Measurements from ENCODE around the gene TOR1AIP1.

The TOR1AIP1 gene

GRCh38 chr1:179889589-179889988, 7.5 kb downstream of the TOR1AIP1 start:
- TF ChIP-seq TAF1 (IDR thresholded peaks at IDR 0.05; ENCODE audit: low read depth) = no peak
- no peak for TF ChIP-seq USF1 (IDR thresholded peaks at IDR 0.05)
- no peak for TF ChIP-seq TCF12 (IDR thresholded peaks at IDR 0.05; ENCODE audit: low read depth)
- TF ChIP-seq REST (IDR thresholded peaks at IDR 0.05; ENCODE audit: low read depth) = no peak

- no peak for TF ChIP-seq CREB1 (IDR thresholded peaks at IDR 0.05; ENCODE audit: low read depth)
- TF ChIP-seq REST (IDR thresholded peaks at IDR 0.05; ENCODE audit: low read depth) = no peak
Observed at GRCh38 chr1:179910934-179911333, 28.8 kb downstream of the TOR1AIP1 start.

- TF ChIP-seq YY1 (IDR thresholded peaks at IDR 0.05; ENCODE audit: low read depth) = no peak
- TF ChIP-seq TAF1 (IDR thresholded peaks at IDR 0.05; ENCODE audit: low read depth) = no peak
- TF ChIP-seq TCF12 (IDR thresholded peaks at IDR 0.05; ENCODE audit: low read depth) = no peak
- TF ChIP-seq REST (IDR thresholded peaks at IDR 0.05; ENCODE audit: low read depth) = no peak
- no peak for TF ChIP-seq EGR1 (IDR thresholded peaks at IDR 0.05)
- TF ChIP-seq NFIC (IDR thresholded peaks at IDR 0.05) = no peak
- TF ChIP-seq FOXM1 (IDR thresholded peaks at IDR 0.05; ENCODE audit: borderline replicate concordance, low read depth) = no peak
- no peak for TF ChIP-seq MAX (IDR thresholded peaks at IDR 0.05)
- no peak for TF ChIP-seq CEBPB (IDR thresholded peaks at IDR 0.05)
- no peak for TF ChIP-seq ZBTB7A (IDR thresholded peaks at IDR 0.05; ENCODE audit: low read depth)
- TF ChIP-seq USF1 (IDR thresholded peaks at IDR 0.05) = no peak
- no peak for TF ChIP-seq CREB1 (IDR thresholded peaks at IDR 0.05; ENCODE audit: low read depth)
- TF ChIP-seq RAD21 (IDR thresholded peaks at IDR 0.05; ENCODE audit: low read depth) = no peak
- TF ChIP-seq EP300 (IDR thresholded peaks at IDR 0.05; ENCODE audit: borderline replicate concordance) = no peak
- TF ChIP-seq TEAD4 (IDR thresholded peaks at IDR 0.05) = no peak
Observed at GRCh38 chr1:179911812-179912211, 29.7 kb downstream of the TOR1AIP1 start.

GRCh38 chr1:179917601-179918429, 35.7 kb downstream of the TOR1AIP1 start:
- no peak for TF ChIP-seq TEAD4 (IDR thresholded peaks at IDR 0.05)
- no peak for TF ChIP-seq EP300 (IDR thresholded peaks at IDR 0.05; ENCODE audit: borderline replicate concordance)
- no peak for TF ChIP-seq TAF1 (IDR thresholded peaks at IDR 0.05; ENCODE audit: low read depth)
- TF ChIP-seq FOXM1 (IDR thresholded peaks at IDR 0.05; ENCODE audit: borderline replicate concordance, low read depth) = no peak
- TF ChIP-seq EGR1 (IDR thresholded peaks at IDR 0.05) = no peak
- TF ChIP-seq REST (IDR thresholded peaks at IDR 0.05; ENCODE audit: low read depth) = no peak
- TF ChIP-seq MAX (IDR thresholded peaks at IDR 0.05) = no peak
- TF ChIP-seq USF1 (IDR thresholded peaks at IDR 0.05) = no peak
- TF ChIP-seq RAD21 (IDR thresholded peaks at IDR 0.05; ENCODE audit: low read depth) = no peak
- no peak for TF ChIP-seq CEBPB (IDR thresholded peaks at IDR 0.05)

Data from Ishikawa (cell line).